Measurements from ENCODE around the gene XYLT1. TPM values are rescaled to one million over a fixed set of nuclear protein-coding genes. Genes with fewer than 3 reads are reported as not detected.

Gene XYLT1
- total RNA-seq, 1 experiment from 2014 or later, result 25.0 TPM

DNA sequence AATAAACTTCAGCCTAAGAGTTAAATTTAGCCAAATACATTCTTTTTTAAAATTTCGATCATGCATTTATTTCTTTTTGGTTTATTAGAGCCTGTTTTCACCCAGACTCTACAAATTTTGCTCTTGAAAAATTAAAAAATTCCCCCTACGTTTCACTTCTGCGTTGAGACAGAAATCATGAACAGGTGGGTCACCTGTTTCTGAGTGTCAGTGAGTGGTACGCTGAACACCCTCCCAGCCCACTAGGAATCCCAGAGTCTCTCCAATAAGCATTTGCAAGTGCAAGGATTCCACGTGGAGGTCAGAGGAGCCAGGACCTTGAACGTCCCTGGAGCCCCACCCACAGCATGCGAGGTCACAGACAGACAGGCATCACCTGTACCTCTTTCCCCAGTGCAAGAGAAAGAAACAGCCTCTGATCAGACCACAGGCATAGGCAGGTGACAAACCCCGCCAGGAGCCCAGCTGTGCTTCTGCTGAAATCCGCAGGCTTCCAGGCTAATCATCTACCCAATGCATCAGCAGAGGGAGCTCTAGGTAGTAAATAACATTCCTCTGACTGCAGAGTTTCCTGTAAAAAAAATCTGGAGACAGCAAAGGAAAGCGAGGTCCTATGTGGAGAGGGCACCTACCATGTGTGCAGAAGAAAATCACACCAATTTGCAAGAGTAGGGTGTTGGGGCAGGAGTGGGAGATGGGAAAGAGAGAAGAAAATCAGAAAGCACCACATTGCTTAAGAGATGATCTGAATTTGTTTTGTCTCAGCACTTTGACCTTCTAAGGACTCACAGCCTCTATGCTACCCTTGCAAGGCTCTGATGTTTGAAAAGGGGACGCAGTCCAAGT, 5.9 kb upstream of the XYLT1 start:
- H3K4me1 Mint-ChIP-seq, result peaks cover 21% of the 10 kb centered on the region
- POLR2A ChIA-PET, result interaction anchor here (0.6 kb wide), 1 partner anchor 360 kb away, joined by 3 read pairs; no protein-coding TSS in a partner anchor
- TF ChIP-seq, protein P1, sequence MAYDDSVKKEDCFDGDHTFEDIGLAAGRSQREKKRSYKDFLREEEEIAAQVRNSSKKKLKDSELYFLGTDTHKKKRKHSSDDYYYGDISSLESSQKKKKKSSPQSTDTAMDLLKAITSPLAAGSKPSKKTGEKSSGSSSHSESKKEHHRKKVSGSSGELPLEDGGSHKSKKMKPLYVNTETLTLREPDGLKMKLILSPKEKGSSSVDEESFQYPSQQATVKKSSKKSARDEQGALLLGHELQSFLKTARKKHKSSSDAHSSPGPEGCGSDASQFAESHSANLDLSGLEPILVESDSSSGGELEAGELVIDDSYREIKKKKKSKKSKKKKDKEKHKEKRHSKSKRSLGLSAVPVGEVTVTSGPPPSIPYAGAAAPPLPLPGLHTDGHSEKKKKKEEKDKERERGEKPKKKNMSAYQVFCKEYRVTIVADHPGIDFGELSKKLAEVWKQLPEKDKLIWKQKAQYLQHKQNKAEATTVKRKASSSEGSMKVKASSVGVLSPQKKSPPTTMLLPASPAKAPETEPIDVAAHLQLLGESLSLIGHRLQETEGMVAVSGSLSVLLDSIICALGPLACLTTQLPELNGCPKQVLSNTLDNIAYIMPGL (CRISPR knock-in tag; IDR thresholded peaks at IDR 0.05), result no peak
- no peak for TF ChIP-seq TEAD1 (CRISPR knock-in tag; IDR thresholded peaks at IDR 0.05)
- no peak for TF ChIP-seq ZNF671 (CRISPR knock-in tag; IDR thresholded peaks at IDR 0.05)
- TF ChIP-seq PRRX2 (CRISPR knock-in tag; IDR thresholded peaks at IDR 0.05), result no peak
- TF ChIP-seq, protein P2, sequence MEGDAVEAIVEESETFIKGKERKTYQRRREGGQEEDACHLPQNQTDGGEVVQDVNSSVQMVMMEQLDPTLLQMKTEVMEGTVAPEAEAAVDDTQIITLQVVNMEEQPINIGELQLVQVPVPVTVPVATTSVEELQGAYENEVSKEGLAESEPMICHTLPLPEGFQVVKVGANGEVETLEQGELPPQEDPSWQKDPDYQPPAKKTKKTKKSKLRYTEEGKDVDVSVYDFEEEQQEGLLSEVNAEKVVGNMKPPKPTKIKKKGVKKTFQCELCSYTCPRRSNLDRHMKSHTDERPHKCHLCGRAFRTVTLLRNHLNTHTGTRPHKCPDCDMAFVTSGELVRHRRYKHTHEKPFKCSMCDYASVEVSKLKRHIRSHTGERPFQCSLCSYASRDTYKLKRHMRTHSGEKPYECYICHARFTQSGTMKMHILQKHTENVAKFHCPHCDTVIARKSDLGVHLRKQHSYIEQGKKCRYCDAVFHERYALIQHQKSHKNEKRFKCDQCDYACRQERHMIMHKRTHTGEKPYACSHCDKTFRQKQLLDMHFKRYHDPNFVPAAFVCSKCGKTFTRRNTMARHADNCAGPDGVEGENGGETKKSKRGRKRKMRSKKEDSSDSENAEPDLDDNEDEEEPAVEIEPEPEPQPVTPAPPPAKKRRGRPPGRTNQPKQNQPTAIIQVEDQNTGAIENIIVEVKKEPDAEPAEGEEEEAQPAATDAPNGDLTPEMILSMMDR (IDR thresholded peaks at IDR 0.05), result no peak
- TF ChIP-seq, protein P3, sequence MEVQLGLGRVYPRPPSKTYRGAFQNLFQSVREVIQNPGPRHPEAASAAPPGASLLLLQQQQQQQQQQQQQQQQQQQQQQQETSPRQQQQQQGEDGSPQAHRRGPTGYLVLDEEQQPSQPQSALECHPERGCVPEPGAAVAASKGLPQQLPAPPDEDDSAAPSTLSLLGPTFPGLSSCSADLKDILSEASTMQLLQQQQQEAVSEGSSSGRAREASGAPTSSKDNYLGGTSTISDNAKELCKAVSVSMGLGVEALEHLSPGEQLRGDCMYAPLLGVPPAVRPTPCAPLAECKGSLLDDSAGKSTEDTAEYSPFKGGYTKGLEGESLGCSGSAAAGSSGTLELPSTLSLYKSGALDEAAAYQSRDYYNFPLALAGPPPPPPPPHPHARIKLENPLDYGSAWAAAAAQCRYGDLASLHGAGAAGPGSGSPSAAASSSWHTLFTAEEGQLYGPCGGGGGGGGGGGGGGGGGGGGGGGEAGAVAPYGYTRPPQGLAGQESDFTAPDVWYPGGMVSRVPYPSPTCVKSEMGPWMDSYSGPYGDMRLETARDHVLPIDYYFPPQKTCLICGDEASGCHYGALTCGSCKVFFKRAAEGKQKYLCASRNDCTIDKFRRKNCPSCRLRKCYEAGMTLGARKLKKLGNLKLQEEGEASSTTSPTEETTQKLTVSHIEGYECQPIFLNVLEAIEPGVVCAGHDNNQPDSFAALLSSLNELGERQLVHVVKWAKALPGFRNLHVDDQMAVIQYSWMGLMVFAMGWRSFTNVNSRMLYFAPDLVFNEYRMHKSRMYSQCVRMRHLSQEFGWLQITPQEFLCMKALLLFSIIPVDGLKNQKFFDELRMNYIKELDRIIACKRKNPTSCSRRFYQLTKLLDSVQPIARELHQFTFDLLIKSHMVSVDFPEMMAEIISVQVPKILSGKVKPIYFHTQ (CRISPR knock-in tag; IDR thresholded peaks at IDR 0.05), result no peak
- no peak for TF ChIP-seq GABPB1 (CRISPR knock-in tag; IDR thresholded peaks at IDR 0.05)
- TF ChIP-seq ZBTB21 (CRISPR knock-in tag; IDR thresholded peaks at IDR 0.05; ENCODE audit: borderline replicate concordance), result no peak
- TF ChIP-seq ZNF232 (CRISPR knock-in tag; IDR thresholded peaks at IDR 0.05), result no peak
- TF ChIP-seq KAT7 (CRISPR knock-in tag; IDR thresholded peaks at IDR 0.05; ENCODE audit: borderline replicate concordance), result no peak
- no peak for TF ChIP-seq SMAD4 (CRISPR knock-in tag; IDR thresholded peaks at IDR 0.05)
- TF ChIP-seq NR1H2 (CRISPR knock-in tag; IDR thresholded peaks at IDR 0.05), result no peak
- TF ChIP-seq ZNF219 (CRISPR knock-in tag; IDR thresholded peaks at IDR 0.05; ENCODE audit: borderline replicate concordance), result no peak
- TF ChIP-seq, protein P4, sequence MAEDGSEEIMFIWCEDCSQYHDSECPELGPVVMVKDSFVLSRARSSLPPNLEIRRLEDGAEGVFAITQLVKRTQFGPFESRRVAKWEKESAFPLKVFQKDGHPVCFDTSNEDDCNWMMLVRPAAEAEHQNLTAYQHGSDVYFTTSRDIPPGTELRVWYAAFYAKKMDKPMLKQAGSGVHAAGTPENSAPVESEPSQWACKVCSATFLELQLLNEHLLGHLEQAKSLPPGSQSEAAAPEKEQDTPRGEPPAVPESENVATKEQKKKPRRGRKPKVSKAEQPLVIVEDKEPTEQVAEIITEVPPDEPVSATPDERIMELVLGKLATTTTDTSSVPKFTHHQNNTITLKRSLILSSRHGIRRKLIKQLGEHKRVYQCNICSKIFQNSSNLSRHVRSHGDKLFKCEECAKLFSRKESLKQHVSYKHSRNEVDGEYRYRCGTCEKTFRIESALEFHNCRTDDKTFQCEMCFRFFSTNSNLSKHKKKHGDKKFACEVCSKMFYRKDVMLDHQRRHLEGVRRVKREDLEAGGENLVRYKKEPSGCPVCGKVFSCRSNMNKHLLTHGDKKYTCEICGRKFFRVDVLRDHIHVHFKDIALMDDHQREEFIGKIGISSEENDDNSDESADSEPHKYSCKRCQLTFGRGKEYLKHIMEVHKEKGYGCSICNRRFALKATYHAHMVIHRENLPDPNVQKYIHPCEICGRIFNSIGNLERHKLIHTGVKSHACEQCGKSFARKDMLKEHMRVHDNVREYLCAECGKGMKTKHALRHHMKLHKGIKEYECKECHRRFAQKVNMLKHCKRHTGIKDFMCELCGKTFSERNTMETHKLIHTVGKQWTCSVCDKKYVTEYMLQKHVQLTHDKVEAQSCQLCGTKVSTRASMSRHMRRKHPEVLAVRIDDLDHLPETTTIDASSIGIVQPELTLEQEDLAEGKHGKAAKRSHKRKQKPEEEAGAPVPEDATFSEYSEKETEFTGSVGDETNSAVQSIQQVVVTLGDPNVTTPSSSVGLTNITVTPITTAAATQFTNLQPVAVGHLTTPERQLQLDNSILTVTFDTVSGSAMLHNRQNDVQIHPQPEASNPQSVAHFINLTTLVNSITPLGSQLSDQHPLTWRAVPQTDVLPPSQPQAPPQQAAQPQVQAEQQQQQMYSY (CRISPR knock-in tag; IDR thresholded peaks at IDR 0.05), result no peak
- no peak for TF ChIP-seq SP1 (CRISPR knock-in tag; conservative IDR thresholded peaks at IDR 0.05)
- TF ChIP-seq, protein P5, sequence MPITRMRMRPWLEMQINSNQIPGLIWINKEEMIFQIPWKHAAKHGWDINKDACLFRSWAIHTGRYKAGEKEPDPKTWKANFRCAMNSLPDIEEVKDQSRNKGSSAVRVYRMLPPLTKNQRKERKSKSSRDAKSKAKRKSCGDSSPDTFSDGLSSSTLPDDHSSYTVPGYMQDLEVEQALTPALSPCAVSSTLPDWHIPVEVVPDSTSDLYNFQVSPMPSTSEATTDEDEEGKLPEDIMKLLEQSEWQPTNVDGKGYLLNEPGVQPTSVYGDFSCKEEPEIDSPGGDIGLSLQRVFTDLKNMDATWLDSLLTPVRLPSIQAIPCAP (CRISPR knock-in tag; IDR thresholded peaks at IDR 0.05), result no peak
- TF ChIP-seq ETV6 (CRISPR knock-in tag; IDR thresholded peaks at IDR 0.05), result no peak; the same call in 1 of the 2 replicates
- no peak for TF ChIP-seq HMGA2 (CRISPR knock-in tag; IDR thresholded peaks at IDR 0.05)
- no peak for TF ChIP-seq SOX15 (CRISPR knock-in tag; IDR thresholded peaks at IDR 0.05)
- TF ChIP-seq ZNF396 (CRISPR knock-in tag; IDR thresholded peaks at IDR 0.05; ENCODE audit: borderline replicate concordance), result no peak
- H3K9me3 Mint-ChIP-seq, result peaks cover 13% of the 10 kb centered on the region
- no peak overlapping the region for H3K4me3 Mint-ChIP-seq
- H3K36me3 Mint-ChIP-seq, result no peaks in the 10 kb centered on the region
- peak; percentile 96 for ATAC-seq
- H3K27ac Mint-ChIP-seq, result peak overlapping the region; percentile 64
- DNase-seq (ENCODE audit: low spot score), result peak; percentile 77
- peaks cover 2% of the 10 kb centered on the region; the same call in 1 of the 2 replicates for H3K27me3 Mint-ChIP-seq (ENCODE audit: low read depth)
- CTCF ChIA-PET, result interaction anchor here (0.5 to 1.6 kb wide), 12 partner anchors 9 to 282 kb away, joined by 3 to 11 read pairs (median 3); no protein-coding TSS in a partner anchor
